Spleen (tissue), 11 donors: ENCODE results near the gene ALMS1. TPM values are rescaled to one million over a fixed set of nuclear protein-coding genes. Genes with fewer than 3 reads are reported as not detected.
"Not testable (repeated sequence)": the region's sequence is repeated elsewhere in the genome, so short reads cannot be mapped to it uniquely, and the experiment has no call there.

Experiments
- DNase-seq: peaks from one replicate; pipeline ENCODE4 v3.0.0-alpha.2; 2020
- H3K27ac ChIP-seq, 8 donors: fragments of 200-600 bp; sonication (generic) in 7 of 8; 1 replicate in 4 of 8; 2 replicates in 4 of 8; pipeline versions ENCODE4 v1.5.0 to v1.8.0; 2016 to 2021; ENCODE audit warnings: inconsistent platforms in 4 of 8, mild to moderate bottlenecking in 4 of 8, moderate library complexity in 1 of 8
- H3K27me3 ChIP-seq, 7 donors: fragments of 200-600 bp; sonication (generic) in 6 of 7; replicated peaks in 1 of 7; 1 replicate in 4 of 7; 2 replicates in 3 of 7; pipeline versions ENCODE4 v1.5.0 to v1.8.0; 2016 to 2021; ENCODE audit warnings: inconsistent platforms in 3 of 7, mild to moderate bottlenecking in 1 of 7
- H3K36me3 ChIP-seq, 6 donors: fragments of 200-600 bp; sonication (generic) in 5 of 6; 1 replicate in 4 of 6; 2 replicates in 2 of 6; pipeline versions ENCODE4 v1.5.0 to v1.8.0; 2016 to 2021; ENCODE audit warnings: inconsistent platforms in 2 of 6
- H3K4me1 ChIP-seq, 6 donors: fragments of 200-600 bp; sonication (generic) in 5 of 6; 1 replicate in 3 of 6; 2 replicates in 3 of 6; pipeline versions ENCODE4 v1.5.0 to v1.8.0; 2016 to 2021; ENCODE audit warnings: inconsistent platforms in 3 of 6
- H3K4me3 ChIP-seq, 8 donors: fragments of 200-600 bp; sonication (generic) in 7 of 8; 1 replicate in 4 of 8; 2 replicates in 4 of 8; pipeline versions ENCODE4 v1.5.0 to v1.8.0; 2016 to 2021; ENCODE audit warnings: inconsistent platforms in 4 of 8, mild to moderate bottlenecking in 4 of 8, moderate library complexity in 2 of 8
- H3K9me3 ChIP-seq, 8 donors: fragments of 200-600 bp; sonication (generic) in 7 of 8; 1 replicate in 4 of 8; 2 replicates in 4 of 8; pipeline versions ENCODE4 v1.5.0 to v1.8.0; 2016 to 2021; ENCODE audit warnings: inconsistent platforms in 4 of 8
- CTCF ChIP-seq, 11 experiments: fragments of 200-600 bp in 7 of 11; fragments of 450-650 bp in 4 of 11; sonication (generic) in 4 of 11; IDR thresholded peaks in 8 of 11; conservative IDR thresholded peaks in 3 of 11; 1 replicate in 7 of 11; 2 replicates in 4 of 11; pipeline versions ENCODE4 v1.4.0 to v1.8.0; 2016 to 2021; ENCODE audit warnings: antibody characterized with exemption in 11 of 11, inconsistent platforms in 4 of 11, mild to moderate bottlenecking in 1 of 11
- POLR2A ChIP-seq, 3 donors: fragments of 450-650 bp; IDR thresholded peaks; one replicate each; pipeline ENCODE4 v1.5.1; 2017; ENCODE audit warnings: antibody characterized with exemption in 3 of 3, mild to moderate bottlenecking in 1 of 3
- POLR2AphosphoS5 ChIP-seq, 3 donors: sonication (generic); formaldehyde crosslinking; IDR thresholded peaks; one replicate each; pipeline ENCODE4 v1.5.1; 2017; ENCODE audit warnings: antibody characterized with exemption in 3 of 3
- WGBS, 5 donors: extraction: QIAGEN DNeasy Blood & Tissue Kit in 3 of 5; methylation state at CpG; one replicate each; pipeline versions ENCODE4 v1.1.5 to v1.1.7; 2013 to 2018; 5-methylcytosine and 5-hydroxymethylcytosine counted together
- intact Hi-C: fragments of 100-400 bp; cut with DNase I; formaldehyde crosslinking; loops from one replicate; pipeline ENCODE4 v1.15.0; 2023; ENCODE audit warnings: low total_unique reads
- polyA plus RNA-seq, 3 donors: library from polyadenylated mRNA; stranded (reverse); fragments of 200-250 nt; gene quantifications; one replicate each; pipeline ENCODE4 v1.2.1, GENCODE V29; 2013
- total RNA-seq, 7 donors: library from RNA; depleted of rRNA in 3 of 7; stranded (reverse); fragments of >200 nt in 3 of 7; fragmentation: NEBNext Ultra II Directional in 4 of 7; extraction: Animal tissue kit (Norgen Biotek cat#: 25700) in 4 of 7; gene quantifications; one replicate each; pipeline versions ENCODE4 v1.1.0 to v1.2.1, GENCODE V29; 2016 to 2021
- donor health status: healthy with polysubstance abuse.
- donor health status: DM: no; HTN: no; CAD: no; lungs with moderate emphysema.
- donor health status: DM: no; HTN: no; CAD: no.
- donor health status: Bipolar disorder and iron deficiency.
- donor health status: healthy.
- donor health status: DM: no; HTN: no; CAD: no.
- donor health status: DM: yes; HTN: yes; CAD: no.

Gene ALMS1
- total and polyA plus RNA-seq, 10 donors, result 3.8 to 34.2 (median 17.7) TPM

- no peak overlapping the region for H3K27ac ChIP-seq
- H3K36me3 ChIP-seq, result peaks cover 0 to 89% (median 21%) of the 10 kb centered on the region in 6 donors
- H3K27me3 ChIP-seq, result no peaks in the 10 kb centered on the region
- no peak overlapping the region for H3K4me3 ChIP-seq
- TF ChIP-seq CTCF (IDR thresholded peaks at IDR 0.05 in 8 of 11, conservative IDR thresholded peaks at IDR 0.05 in 3 of 11) (no peak), POLR2AphosphoS5 (IDR thresholded peaks at IDR 0.05) (no peak), POLR2A (IDR thresholded peaks at IDR 0.05) (no peak)
- no peaks in the 10 kb centered on the region for H3K4me1 ChIP-seq
- intact Hi-C loops, result no loop called here
- no peak for DNase-seq
- H3K9me3 ChIP-seq, result no peaks in the 10 kb centered on the region
These were observed 63.8 kb downstream of the ALMS1 start for GRCh38 chr2:73449404-73449803.

- Histone ChIP-seq H3K27me3 (no peaks in the 10 kb centered on the region), H3K4me3 (no peak overlapping the region), H3K36me3 (peaks cover 0 to 90% (median 24%) of the 10 kb centered on the region in 6 donors), H3K27ac (no peak overlapping the region), H3K4me1 (no peaks in the 10 kb centered on the region), H3K9me3 (no peaks in the 10 kb centered on the region)
- TF ChIP-seq POLR2AphosphoS5 (IDR thresholded peaks at IDR 0.05) (no peak), POLR2A (IDR thresholded peaks at IDR 0.05) (no peak), CTCF (IDR thresholded peaks at IDR 0.05 in 8 of 11, conservative IDR thresholded peaks at IDR 0.05 in 3 of 11) (no peak)
- no peak for DNase-seq
- 65 to 85% (median 79%) methylated on average over 1 of the region's 1 CpG for WGBS, 5 donors
- intact Hi-C loops, result no loop called here
These were observed 65.8 kb downstream of the ALMS1 start for GRCh38 chr2:73451263-73451972.

- Histone ChIP-seq H3K36me3 (peaks cover 0 to 62% (median 16%) of the 10 kb centered on the region in 6 donors), H3K4me1 (no peaks in the 10 kb centered on the region), H3K9me3 (peaks cover 0 to 8% (median 0%) of the 10 kb centered on the region in 8 donors), H3K27ac (no peak overlapping the region), H3K4me3 (no peak overlapping the region), H3K27me3 (no peaks in the 10 kb centered on the region)
- DNase-seq, result no peak
- 93 to 99% (median 95%) methylated on average over 3 of the region's 3 CpGs for WGBS, 5 donors
- intact Hi-C loops, result no loop called here
- no peak for TF ChIP-seq POLR2AphosphoS5 (IDR thresholded peaks at IDR 0.05)
- TF ChIP-seq POLR2A (IDR thresholded peaks at IDR 0.05), result no peak
- no peak for TF ChIP-seq CTCF (IDR thresholded peaks at IDR 0.05 in 8 of 11, conservative IDR thresholded peaks at IDR 0.05 in 3 of 11)
These were observed 72.3 kb downstream of the ALMS1 start for GRCh38 chr2:73457982-73458381.

GRCh38 chr2:73462388-73462787, 76.8 kb downstream of the ALMS1 start:
- 78 to 100% (median 100%) methylated on average over 1 of the region's 1 CpG for WGBS, 5 donors
- Histone ChIP-seq H3K9me3 (peaks cover 0 to 18% (median 0%) of the 10 kb centered on the region in 8 donors), H3K36me3 (peaks cover 0 to 28% (median 10%) of the 10 kb centered on the region in 6 donors)
- H3K4me1 ChIP-seq, H3K4me3 ChIP-seq, DNase-seq, intact Hi-C loops, H3K27me3 ChIP-seq, H3K27ac ChIP-seq: not testable (repeated sequence)
